ENCODE data around the gene PSEN2.

GRCh38 chr1:226919587-226919986, 49.2 kb downstream of the PSEN2 start:
- TF ChIP-seq FOXP2 (optimal IDR thresholded peaks at IDR 0.05; ENCODE audit: control extremely low read depth, extremely low read length, insufficient read depth) (no peak), EZH2 (IDR thresholded peaks at IDR 0.05) (no peak)
